ENCODE results near the gene SCUBE2. TPM values are rescaled to one million over a fixed set of nuclear protein-coding genes. Genes with fewer than 3 reads are reported as not detected.

SCUBE2 gene
- total RNA-seq, 1 donor from 2014 or later: 1.5 TPM

DNA sequence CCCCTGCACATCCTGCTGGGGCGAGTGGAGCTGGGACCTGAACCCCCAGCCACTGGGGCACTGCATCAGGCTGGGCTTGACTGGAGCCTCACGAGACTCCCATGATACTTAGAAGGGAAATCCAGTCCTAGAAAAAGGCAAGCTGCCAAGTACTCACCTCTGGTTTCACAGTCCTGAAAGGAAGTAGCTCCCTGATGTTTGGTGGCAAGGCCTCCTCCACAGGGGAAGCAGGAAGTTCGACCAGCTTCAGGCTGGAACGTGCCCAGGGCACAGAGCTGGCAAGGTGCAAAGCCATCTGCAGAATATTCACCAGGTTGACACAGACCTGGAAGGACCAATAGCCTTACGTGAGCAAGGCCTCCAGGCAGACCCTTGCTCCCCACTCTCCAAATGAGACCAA, 60.8 kb downstream of the SCUBE2 start:
- H3K27ac Mint-ChIP-seq (ENCODE audit: unreplicated experiment): no peak overlapping the region

DNA sequence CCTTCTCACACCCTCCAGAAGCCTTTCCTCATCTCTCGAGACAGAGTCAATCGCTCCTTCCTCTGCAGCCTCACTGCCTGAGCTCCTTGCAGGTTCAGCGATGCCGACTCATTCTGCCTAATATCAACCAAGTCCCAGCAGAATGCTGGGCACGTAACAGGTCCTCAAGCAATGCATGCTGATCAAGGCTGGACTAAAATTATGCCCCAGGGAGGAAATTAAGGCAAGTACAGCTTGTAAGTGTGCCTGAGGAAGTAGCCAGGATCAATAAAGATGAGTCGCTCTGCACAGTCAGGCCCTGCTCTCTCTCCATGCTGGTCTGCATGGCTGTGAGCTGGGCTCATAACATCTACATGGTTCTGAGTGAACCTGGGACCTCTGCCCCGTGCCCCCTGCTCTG, 62.0 kb downstream of the SCUBE2 start:
- peak overlapping the region; percentile 54 for H3K27ac Mint-ChIP-seq (ENCODE audit: unreplicated experiment)

More for the DNA sequence above, 60.8 kb downstream of the SCUBE2 start:
- H3K4me3 Mint-ChIP-seq (ENCODE audit: unreplicated experiment): no peak overlapping the region
- Histone ChIP-seq H3K27ac (ENCODE audit: low read depth, low read length) (no peak overlapping the region), H4K20me1 (ENCODE audit: insufficient read depth, low read length) (no peaks in the 10 kb centered on the region), H3K9me3 (ENCODE audit: insufficient read depth, low read depth, low read length) (no peaks in the 10 kb centered on the region), H3K4me3 (ENCODE audit: insufficient read depth, low read depth, low read length) (no peak overlapping the region), H3K27me3 (ENCODE audit: insufficient read depth, low read length) (no peaks in the 10 kb centered on the region), H3K79me2 (ENCODE audit: insufficient read depth, low read length) (no peaks in the 10 kb centered on the region), H3K4me2 (ENCODE audit: low read length) (no peak overlapping the region), H3K4me1 (ENCODE audit: insufficient read depth, low read length) (no peaks in the 10 kb centered on the region), H3K36me3 (ENCODE audit: insufficient read depth, low read length) (no peaks in the 10 kb centered on the region), H3K9ac (ENCODE audit: low read length) (no peak overlapping the region), H2AFZ (ENCODE audit: low read depth, low read length) (no peak overlapping the region)
- H3K4me1 Mint-ChIP-seq (ENCODE audit: low read depth, unreplicated experiment): peaks cover 9% of the 10 kb centered on the region
- peaks cover 6% of the 10 kb centered on the region for H3K36me3 Mint-ChIP-seq (ENCODE audit: low read depth, unreplicated experiment)
- no peaks in the 10 kb centered on the region for H3K27me3 Mint-ChIP-seq (ENCODE audit: low read depth, unreplicated experiment)
- H3K9me3 Mint-ChIP-seq (ENCODE audit: unreplicated experiment): no peaks in the 10 kb centered on the region
- FAIRE-seq (no peak), DNase-seq (ENCODE audit: low read depth) (no peak)
- no peak for TF ChIP-seq EZH2 (IDR thresholded peaks at IDR 0.05; ENCODE audit: insufficient read depth, low read length)
- TF ChIP-seq, protein P1, sequence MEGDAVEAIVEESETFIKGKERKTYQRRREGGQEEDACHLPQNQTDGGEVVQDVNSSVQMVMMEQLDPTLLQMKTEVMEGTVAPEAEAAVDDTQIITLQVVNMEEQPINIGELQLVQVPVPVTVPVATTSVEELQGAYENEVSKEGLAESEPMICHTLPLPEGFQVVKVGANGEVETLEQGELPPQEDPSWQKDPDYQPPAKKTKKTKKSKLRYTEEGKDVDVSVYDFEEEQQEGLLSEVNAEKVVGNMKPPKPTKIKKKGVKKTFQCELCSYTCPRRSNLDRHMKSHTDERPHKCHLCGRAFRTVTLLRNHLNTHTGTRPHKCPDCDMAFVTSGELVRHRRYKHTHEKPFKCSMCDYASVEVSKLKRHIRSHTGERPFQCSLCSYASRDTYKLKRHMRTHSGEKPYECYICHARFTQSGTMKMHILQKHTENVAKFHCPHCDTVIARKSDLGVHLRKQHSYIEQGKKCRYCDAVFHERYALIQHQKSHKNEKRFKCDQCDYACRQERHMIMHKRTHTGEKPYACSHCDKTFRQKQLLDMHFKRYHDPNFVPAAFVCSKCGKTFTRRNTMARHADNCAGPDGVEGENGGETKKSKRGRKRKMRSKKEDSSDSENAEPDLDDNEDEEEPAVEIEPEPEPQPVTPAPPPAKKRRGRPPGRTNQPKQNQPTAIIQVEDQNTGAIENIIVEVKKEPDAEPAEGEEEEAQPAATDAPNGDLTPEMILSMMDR (IDR thresholded peaks at IDR 0.05; ENCODE audit: insufficient read depth, low read depth, low read length): no peak

DNA sequence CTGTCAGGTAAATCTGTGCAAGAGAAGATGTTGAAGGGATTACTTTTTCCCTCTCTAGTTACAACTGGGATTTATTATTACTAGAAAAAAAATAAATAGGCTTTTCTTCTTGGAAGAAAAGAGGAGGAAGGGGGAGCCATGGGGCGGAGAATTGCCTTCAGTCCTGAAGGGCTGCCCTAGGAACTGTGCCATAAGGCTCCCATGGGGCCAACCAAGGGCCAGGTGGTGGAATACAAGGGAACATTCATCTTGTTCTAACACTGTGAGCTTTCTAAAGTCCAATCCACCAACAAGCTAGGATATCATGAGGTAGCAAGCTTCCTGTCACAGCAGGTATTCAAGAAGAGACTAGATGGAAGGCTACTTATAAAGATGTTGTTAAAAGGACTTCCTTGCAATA, 62.8 kb downstream of the SCUBE2 start:
- H3K27me3 Mint-ChIP-seq (ENCODE audit: low read depth, unreplicated experiment): peaks cover 3% of the 10 kb centered on the region
- Histone ChIP-seq H3K9ac (ENCODE audit: low read length) (no peak overlapping the region), H3K9me3 (ENCODE audit: insufficient read depth, low read depth, low read length) (no peaks in the 10 kb centered on the region), H3K4me1 (ENCODE audit: insufficient read depth, low read length) (no peaks in the 10 kb centered on the region), H3K79me2 (ENCODE audit: insufficient read depth, low read length) (no peaks in the 10 kb centered on the region), H2AFZ (ENCODE audit: low read depth, low read length) (no peak overlapping the region), H3K27ac (ENCODE audit: low read depth, low read length) (no peak overlapping the region), H3K4me3 (ENCODE audit: insufficient read depth, low read depth, low read length) (no peak overlapping the region), H3K4me2 (ENCODE audit: low read length) (no peak overlapping the region), H4K20me1 (ENCODE audit: insufficient read depth, low read length) (no peaks in the 10 kb centered on the region), H3K36me3 (ENCODE audit: insufficient read depth, low read length) (no peaks in the 10 kb centered on the region), H3K27me3 (ENCODE audit: insufficient read depth, low read length) (no peaks in the 10 kb centered on the region)
- no peak overlapping the region for H3K27ac Mint-ChIP-seq (ENCODE audit: unreplicated experiment)
- no peaks in the 10 kb centered on the region for H3K9me3 Mint-ChIP-seq (ENCODE audit: unreplicated experiment)
- H3K4me3 Mint-ChIP-seq (ENCODE audit: unreplicated experiment): no peak overlapping the region
- H3K4me1 Mint-ChIP-seq (ENCODE audit: low read depth, unreplicated experiment): peaks cover 9% of the 10 kb centered on the region
- H3K36me3 Mint-ChIP-seq (ENCODE audit: low read depth, unreplicated experiment): peaks cover 11% of the 10 kb centered on the region
- TF ChIP-seq, protein P1 (IDR thresholded peaks at IDR 0.05; ENCODE audit: insufficient read depth, low read depth, low read length): no peak
- no peak for TF ChIP-seq EZH2 (IDR thresholded peaks at IDR 0.05; ENCODE audit: insufficient read depth, low read length)
- no peak for DNase-seq (ENCODE audit: low read depth)
- no peak for FAIRE-seq

More for the DNA sequence above, 62.0 kb downstream of the SCUBE2 start:
- Histone ChIP-seq H4K20me1 (ENCODE audit: insufficient read depth, low read length) (no peaks in the 10 kb centered on the region), H3K27me3 (ENCODE audit: insufficient read depth, low read length) (no peaks in the 10 kb centered on the region), H3K27ac (ENCODE audit: low read depth, low read length) (no peak overlapping the region), H3K9ac (ENCODE audit: low read length) (no peak overlapping the region), H3K36me3 (ENCODE audit: insufficient read depth, low read length) (no peaks in the 10 kb centered on the region), H3K79me2 (ENCODE audit: insufficient read depth, low read length) (no peaks in the 10 kb centered on the region), H3K4me2 (ENCODE audit: low read length) (no peak overlapping the region), H2AFZ (ENCODE audit: low read depth, low read length) (no peak overlapping the region), H3K4me1 (ENCODE audit: insufficient read depth, low read length) (no peaks in the 10 kb centered on the region), H3K9me3 (ENCODE audit: insufficient read depth, low read depth, low read length) (no peaks in the 10 kb centered on the region), H3K4me3 (ENCODE audit: insufficient read depth, low read depth, low read length) (no peak overlapping the region)
- TF ChIP-seq, protein P1 (IDR thresholded peaks at IDR 0.05; ENCODE audit: insufficient read depth, low read depth, low read length): no peak
- no peak for TF ChIP-seq EZH2 (IDR thresholded peaks at IDR 0.05; ENCODE audit: insufficient read depth, low read length)
- FAIRE-seq (no peak), DNase-seq (ENCODE audit: low read depth) (no peak)
- Mint-ChIP-seq H3K27me3 (ENCODE audit: low read depth, unreplicated experiment) (peaks cover 2% of the 10 kb centered on the region), H3K9me3 (ENCODE audit: unreplicated experiment) (no peaks in the 10 kb centered on the region), H3K36me3 (ENCODE audit: low read depth, unreplicated experiment) (peaks cover 7% of the 10 kb centered on the region), H3K4me1 (ENCODE audit: low read depth, unreplicated experiment) (peaks cover 9% of the 10 kb centered on the region), H3K4me3 (ENCODE audit: unreplicated experiment) (no peak overlapping the region)
